Muscle of back (tissue), 11 donors: ENCODE results near the gene CLK4. TPM values are rescaled to one million over a fixed set of nuclear protein-coding genes. Genes with fewer than 3 reads are reported as not detected.

Experiments used
- DNase-seq, 3 donors: peaks; one replicate each; pipeline versions ENCODE4 v3.0.0 to v3.0.0-alpha.2; 2013
- polyA plus RNA-seq, 10 donors: library from polyadenylated mRNA; unstranded; fragments of 120-200 nt; gene quantifications; one replicate each; pipeline ENCODE4 v1.2.1, GENCODE V29; 2013; ENCODE audit not compliant: insufficient read length in 10 of 10

Gene CLK4
- polyA plus RNA-seq, 10 donors = 23.2 to 42.8 (median 36.8) TPM

GRCh38 chr5:178555005-178555404 lies 71.8 kb downstream of the CLK4 start:
- DNase-seq = no peak

GRCh38 chr5:178554311-178554710 lies 72.5 kb downstream of the CLK4 start:
- DNase-seq = no peak

- DNase-seq = no peak
These were observed 73.3 kb downstream of the CLK4 start for GRCh38 chr5:178553517-178553916.

Other genes starting within 250 kb of the CLK4 start
- gene COL23A1, start 36.7 kb downstream of the CLK4 start, polyA plus RNA-seq = 10 to 100 TPM in 1 of 10 donors, 1 to 10 TPM in 8, under 1 TPM in 1; 0.67 to 13.2 (median 4.5) TPM
- 10 to 100 TPM in 7 of 10 donors, 1 to 10 TPM in 3; 8.0 to 12.5 (median 11.2) TPM for gene ZNF354A, start 103.6 kb upstream of the CLK4 start, polyA plus RNA-seq
- gene ZNF354B, start 232.9 kb upstream of the CLK4 start, polyA plus RNA-seq = 10 to 100 TPM; 10.1 to 19.6 (median 12.8) TPM